ENCODE data around the gene CDC42. TPM values are rescaled to one million over a fixed set of nuclear protein-coding genes. Genes with fewer than 3 reads are reported as not detected.

The CDC42 gene
- total RNA-seq, 4 donors from 2014 or later = 120 to 187 (median 171) TPM

- Histone ChIP-seq H3K27ac (no peak overlapping the region), H3K4me3 (no peak overlapping the region), H3K27me3 (peaks cover 0 to 27% of the 10 kb centered on the region in 2 donors), H3K9me3 (no peaks in the 10 kb centered on the region), H3K4me1 (peaks cover 0 to 5% (median 0%) of the 10 kb centered on the region in 4 donors), H3K36me3 (no peaks in the 10 kb centered on the region)
- TF ChIP-seq EP300 (IDR thresholded peaks at IDR 0.05) (no peak), CTCF (IDR thresholded peaks at IDR 0.05) (no peak), POLR2A (IDR thresholded peaks at IDR 0.05) (no peak)
- 89 to 94% methylated on average over 13 to 29 of the region's 29 CpGs for WGBS, 2 donors
- DNase-seq (ENCODE audit: low spot score in 2 of 2) = no peak
These were observed 77.1 kb downstream of the CDC42 start for GRCh38 chr1:22129501-22130117.

GRCh38 chr1:22131062-22131461 lies 78.6 kb downstream of the CDC42 start:
- 90 to 91% methylated on average over 4 of the region's 4 CpGs for WGBS, 2 donors
- no peak overlapping the region for H3K4me3 ChIP-seq
- no peak for DNase-seq (ENCODE audit: low spot score in 2 of 2)
- H3K27ac ChIP-seq = no peak overlapping the region
- no peaks in the 10 kb centered on the region for H3K9me3 ChIP-seq
- H3K4me1 ChIP-seq = peaks cover 0 to 5% (median 0%) of the 10 kb centered on the region in 4 donors
- peaks cover 0 to 37% of the 10 kb centered on the region in 2 donors for H3K27me3 ChIP-seq
- H3K36me3 ChIP-seq = no peaks in the 10 kb centered on the region
- no peak for TF ChIP-seq CTCF (IDR thresholded peaks at IDR 0.05)
- TF ChIP-seq POLR2A (IDR thresholded peaks at IDR 0.05) = no peak
- TF ChIP-seq EP300 (IDR thresholded peaks at IDR 0.05) = no peak

GRCh38 chr1:22131875-22132486 lies 79.5 kb downstream of the CDC42 start:
- peaks cover 0 to 5% (median 0%) of the 10 kb centered on the region in 4 donors for H3K4me1 ChIP-seq
- 23 to 38% methylated on average over 4 to 7 of the region's 10 CpGs for WGBS, 2 donors
- H3K27ac ChIP-seq = no peak overlapping the region
- H3K36me3 ChIP-seq = no peaks in the 10 kb centered on the region
- no peak overlapping the region for H3K4me3 ChIP-seq
- TF ChIP-seq EP300 (IDR thresholded peaks at IDR 0.05) (no peak), POLR2A (IDR thresholded peaks at IDR 0.05) (no peak), CTCF (IDR thresholded peaks at IDR 0.05) (peak; percentile 34 to 67 (median 59))
- no peaks in the 10 kb centered on the region for H3K9me3 ChIP-seq
- DNase-seq (ENCODE audit: low spot score in 2 of 2) = no peak
- H3K27me3 ChIP-seq = peaks cover 0 to 46% of the 10 kb centered on the region in 2 donors

GRCh38 chr1:22132517-22133235 lies 80.2 kb downstream of the CDC42 start:
- DNase-seq (ENCODE audit: low spot score in 2 of 2) = no peak
- Histone ChIP-seq H3K9me3 (no peaks in the 10 kb centered on the region), H3K27me3 (peaks cover 0 to 53% of the 10 kb centered on the region in 2 donors), H3K4me3 (no peak overlapping the region), H3K36me3 (no peaks in the 10 kb centered on the region), H3K27ac (no peak overlapping the region), H3K4me1 (peaks cover 0 to 8% (median 0%) of the 10 kb centered on the region in 4 donors)
- TF ChIP-seq CTCF (IDR thresholded peaks at IDR 0.05) (no peak), EP300 (IDR thresholded peaks at IDR 0.05) (no peak), POLR2A (IDR thresholded peaks at IDR 0.05) (no peak)
- 57 to 61% methylated on average over 15 of the region's 15 CpGs for WGBS, 2 donors
